HG03520 (cell line): ENCODE data around the gene ZGLP1.
A peak's percentile ranks its signal among the peaks of the same experiment; 100 is the strongest.
"Not testable (repeated sequence)": the region's sequence is repeated elsewhere in the genome, so short reads cannot be mapped to it uniquely, and the experiment has no call there.

Experiments
- ATAC-seq: cut with Tn5 transposase; IDR thresholded peaks from one replicate; pipeline ENCODE4 v1.9.1; 2021; ENCODE audit warnings: mild to moderate bottlenecking, moderate library complexity; ENCODE audit not compliant: unreplicated experiment

Gene ZGLP1

DNA sequence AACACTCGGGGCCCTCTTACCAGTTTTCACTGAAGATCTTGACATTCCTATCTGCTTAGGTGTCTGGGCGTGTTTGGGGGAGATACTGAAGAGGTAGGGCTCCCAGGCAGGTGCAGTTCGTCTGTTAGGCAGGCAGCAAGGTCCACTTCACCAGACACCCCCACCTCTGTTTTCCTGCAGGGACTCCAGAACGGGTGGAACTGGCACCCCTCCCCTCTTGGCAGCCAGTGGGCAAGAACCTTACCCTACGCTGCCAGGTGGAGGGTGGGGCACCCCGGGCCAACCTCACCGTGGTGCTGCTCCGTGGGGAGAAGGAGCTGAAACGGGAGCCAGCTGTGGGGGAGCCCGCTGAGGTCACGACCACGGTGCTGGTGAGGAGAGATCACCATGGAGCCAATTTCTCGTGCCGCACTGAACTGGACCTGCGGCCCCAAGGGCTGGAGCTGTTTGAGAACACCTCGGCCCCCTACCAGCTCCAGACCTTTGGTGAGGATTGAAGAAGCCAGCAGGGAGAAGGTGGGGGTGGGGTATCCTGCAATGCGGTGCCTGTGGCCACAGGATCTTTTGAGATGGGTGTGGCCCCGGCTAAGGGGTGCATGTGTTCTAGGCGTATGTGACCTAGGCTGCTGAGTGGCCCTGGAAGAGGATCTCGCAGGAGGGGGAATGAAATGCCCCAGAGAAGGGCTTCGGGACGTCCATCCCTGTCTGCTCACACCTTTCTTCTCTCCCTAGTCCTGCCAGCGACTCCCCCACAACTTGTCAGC lies 26.1 kb downstream of the ZGLP1 start:
- no peak for ATAC-seq

GRCh38 chr19:10282043-10282442 lies 27.6 kb downstream of the ZGLP1 start:
- ATAC-seq, result not testable (repeated sequence)

DNA sequence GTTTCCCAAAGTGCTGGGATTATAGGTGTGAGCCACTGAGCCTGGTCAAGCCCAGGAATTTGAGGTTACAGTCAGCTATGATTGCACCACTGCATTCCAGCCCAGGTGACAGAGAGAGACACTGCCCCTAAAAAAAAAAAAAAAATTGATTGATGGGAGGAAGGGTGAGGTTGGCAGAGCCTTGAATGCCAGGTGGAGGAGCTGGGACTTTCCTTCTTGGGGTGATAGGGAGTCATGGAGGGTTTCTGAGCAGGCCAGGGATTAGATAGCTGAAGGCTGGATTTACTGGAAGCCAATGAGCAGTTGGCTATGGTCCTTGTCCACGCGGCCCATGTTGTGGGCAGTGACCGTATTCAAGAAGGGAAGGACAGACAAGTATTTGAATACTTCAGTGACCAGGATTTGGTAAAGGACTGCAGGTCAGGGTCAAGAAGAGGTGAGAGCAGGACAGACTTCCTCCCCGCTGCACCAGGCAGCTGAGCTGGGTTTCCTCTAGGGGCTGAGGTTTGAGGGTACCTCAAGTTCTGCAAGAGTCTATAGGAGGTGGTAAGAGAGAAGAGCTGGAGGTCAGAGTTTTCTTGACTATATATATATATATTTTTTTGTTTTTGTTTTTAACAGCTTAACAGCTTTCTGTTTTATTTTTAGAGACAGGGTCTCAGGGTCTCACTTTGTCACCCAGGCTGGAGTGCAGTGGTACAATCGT lies 29.7 kb downstream of the ZGLP1 start:
- no peak for ATAC-seq

DNA sequence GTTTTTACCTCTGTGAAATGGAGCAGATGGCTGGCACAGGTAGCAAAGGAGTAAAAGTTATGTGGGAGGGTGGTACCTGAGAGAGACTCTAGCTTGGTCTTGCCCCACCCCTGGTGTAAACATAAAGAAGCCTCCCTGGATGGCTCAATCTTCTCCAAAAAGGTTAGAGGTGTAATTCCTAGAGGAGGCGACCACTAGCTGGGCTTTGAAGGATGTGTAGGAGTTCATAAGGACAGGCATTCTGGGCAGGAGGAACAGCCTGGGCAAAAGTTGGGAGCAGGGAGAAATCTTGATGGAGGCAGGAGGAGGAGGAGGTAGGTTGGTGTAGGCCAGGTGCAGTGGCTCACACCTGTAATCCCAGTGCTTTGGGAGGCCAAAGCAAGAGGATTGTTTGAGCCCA lies 30.7 kb downstream of the ZGLP1 start:
- ATAC-seq, result no peak

- no peak for ATAC-seq
Measured at GRCh38 chr19:10277795-10278589, 31.6 kb downstream of the ZGLP1 start.

- no peak for ATAC-seq
Measured at GRCh38 chr19:10274589-10274988, 35.0 kb downstream of the ZGLP1 start.

- ATAC-seq, result peak; percentile 2
Measured at GRCh38 chr19:10271543-10272086, 38.0 kb downstream of the ZGLP1 start.

DNA sequence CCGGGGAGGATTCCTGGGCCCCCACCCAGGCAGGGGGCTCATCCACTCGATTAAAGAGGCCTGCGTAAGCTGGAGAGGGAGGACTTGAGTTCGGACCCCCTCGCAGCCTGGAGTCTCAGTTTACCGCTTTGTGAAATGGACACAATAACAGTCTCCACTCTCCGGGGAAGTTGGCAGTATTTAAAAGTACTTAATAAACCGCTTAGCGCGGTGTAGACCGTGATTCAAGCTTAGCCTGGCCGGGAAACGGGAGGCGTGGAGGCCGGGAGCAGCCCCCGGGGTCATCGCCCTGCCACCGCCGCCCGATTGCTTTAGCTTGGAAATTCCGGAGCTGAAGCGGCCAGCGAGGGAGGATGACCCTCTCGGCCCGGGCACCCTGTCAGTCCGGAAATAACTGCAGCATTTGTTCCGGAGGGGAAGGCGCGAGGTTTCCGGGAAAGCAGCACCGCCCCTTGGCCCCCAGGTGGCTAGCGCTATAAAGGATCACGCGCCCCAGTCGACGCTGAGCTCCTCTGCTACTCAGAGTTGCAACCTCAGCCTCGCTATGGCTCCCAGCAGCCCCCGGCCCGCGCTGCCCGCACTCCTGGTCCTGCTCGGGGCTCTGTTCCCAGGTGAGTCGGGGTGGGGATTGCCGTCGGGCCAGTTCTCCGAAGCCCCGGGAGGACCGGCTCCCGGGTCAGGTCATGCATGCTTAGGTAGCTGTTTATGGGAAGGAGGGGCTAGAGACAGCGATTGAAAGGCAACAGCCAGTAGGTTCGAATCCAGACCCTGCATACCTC lies 38.8 kb downstream of the ZGLP1 start, which contains the start of gene ICAM1:
Gene ICAM1, plus strand, starts transcription at position 505 of the 779 bp plus-strand sequence. Its CDS starts 40 bp downstream, at position 545.
- peak; percentile 40 for ATAC-seq

GRCh38 chr19:10270180-10270615 lies 39.4 kb downstream of the ZGLP1 start:
- ATAC-seq, result peak; percentile 15

DNA sequence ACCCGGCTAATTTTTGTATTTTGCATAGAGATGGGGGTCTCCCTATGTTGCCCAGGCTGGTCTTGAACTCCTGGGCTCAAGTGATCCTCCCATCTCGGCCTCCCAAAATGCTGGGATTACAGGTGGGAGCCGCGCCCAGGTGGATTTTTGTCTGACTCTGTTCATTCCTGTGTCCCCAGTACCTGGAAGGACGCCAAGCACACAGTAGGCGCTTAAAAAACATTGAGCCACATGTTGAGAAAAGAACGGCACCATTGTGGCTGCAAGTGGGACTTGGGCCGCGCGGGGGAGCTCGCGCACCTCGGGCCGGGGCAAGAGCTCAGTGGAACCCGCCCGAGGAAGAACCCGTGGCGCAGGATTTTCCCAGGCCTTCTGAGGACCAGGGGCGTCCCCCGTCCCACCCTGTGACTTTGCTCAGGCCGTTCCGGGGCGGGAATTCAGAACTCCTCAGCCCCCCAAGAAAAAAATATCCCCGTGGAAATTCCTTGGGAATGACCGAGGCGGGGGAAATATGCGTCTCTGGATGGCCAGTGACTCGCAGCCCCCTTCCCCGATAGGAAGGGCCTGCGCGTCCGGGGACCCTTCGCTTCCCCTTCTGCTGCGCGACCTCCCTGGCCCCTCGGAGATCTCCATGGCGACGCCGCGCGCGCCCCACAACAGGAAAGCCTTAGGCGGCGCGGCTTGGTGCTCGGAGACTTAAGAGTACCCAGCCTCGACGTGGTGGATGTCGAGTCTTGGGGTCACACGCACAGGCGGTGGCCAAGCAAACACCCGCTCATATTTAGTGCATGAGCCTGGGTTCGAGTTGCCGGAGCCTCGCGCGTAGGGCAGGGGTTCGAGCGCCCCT lies 40.1 kb downstream of the ZGLP1 start:
- ATAC-seq, result no peak

DNA sequence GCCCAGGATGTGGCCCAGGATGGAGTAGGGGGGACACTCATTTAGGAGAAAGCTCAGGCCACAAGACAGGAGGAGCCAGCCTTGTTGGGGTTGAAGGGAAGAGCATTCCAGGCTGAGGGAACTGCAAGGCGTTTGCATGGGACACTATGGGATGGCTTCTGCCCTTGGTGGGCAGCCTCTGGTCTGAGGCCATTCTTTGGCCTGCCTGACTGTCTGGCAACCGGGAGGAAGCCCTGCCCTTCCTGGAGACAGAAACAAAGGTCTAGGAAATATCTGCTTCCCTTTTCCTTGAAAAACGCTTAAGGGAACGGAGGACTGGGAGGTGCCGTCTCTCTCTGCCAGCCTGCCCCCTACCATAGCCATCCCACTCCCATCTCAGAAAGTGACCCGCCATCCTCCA lies 41.5 kb downstream of the ZGLP1 start:
- no peak for ATAC-seq

DNA sequence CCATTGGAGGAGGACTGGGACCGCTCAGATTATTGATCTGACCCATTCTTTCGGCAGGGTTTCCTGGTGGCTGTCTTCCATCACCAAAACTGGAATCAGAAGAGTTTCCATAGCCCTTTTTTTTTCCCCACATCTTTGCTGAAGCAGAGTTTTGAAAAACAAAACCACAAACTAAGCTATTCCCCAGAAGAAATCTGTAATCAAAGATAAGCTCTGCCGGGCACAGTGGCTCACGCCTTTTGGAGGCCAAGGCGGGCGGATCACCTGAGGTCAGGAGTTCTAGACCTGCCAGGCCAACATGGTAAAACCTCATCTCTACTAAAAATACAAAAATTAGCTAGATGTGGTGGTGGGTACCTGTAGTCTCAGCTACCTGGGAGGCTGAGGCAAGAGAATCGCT lies 42.9 kb downstream of the ZGLP1 start:
- no peak for ATAC-seq

DNA sequence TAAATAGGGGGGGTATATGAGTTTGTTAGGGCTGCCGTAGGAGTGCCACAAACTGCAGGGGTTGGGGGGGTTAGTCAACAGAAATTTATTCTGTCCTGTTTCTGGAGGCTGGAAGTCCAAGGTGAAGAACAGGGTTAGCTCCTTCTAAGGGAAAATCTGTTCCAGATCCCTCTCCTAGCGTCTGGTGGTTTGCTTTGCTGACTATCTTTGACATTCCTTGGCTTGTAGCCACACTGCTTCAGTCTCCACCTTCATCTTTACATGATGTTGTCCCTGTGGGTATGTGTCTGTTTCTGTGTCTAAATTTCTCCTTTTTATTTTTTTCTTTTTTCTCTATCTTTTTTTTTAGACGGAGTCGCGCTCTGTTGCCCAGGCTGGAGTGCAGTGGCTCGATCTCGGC lies 46.8 kb downstream of the ZGLP1 start:
- ATAC-seq, result no peak

- ATAC-seq, result no peak
Measured at GRCh38 chr19:10260141-10260584, 49.5 kb downstream of the ZGLP1 start.

DNA sequence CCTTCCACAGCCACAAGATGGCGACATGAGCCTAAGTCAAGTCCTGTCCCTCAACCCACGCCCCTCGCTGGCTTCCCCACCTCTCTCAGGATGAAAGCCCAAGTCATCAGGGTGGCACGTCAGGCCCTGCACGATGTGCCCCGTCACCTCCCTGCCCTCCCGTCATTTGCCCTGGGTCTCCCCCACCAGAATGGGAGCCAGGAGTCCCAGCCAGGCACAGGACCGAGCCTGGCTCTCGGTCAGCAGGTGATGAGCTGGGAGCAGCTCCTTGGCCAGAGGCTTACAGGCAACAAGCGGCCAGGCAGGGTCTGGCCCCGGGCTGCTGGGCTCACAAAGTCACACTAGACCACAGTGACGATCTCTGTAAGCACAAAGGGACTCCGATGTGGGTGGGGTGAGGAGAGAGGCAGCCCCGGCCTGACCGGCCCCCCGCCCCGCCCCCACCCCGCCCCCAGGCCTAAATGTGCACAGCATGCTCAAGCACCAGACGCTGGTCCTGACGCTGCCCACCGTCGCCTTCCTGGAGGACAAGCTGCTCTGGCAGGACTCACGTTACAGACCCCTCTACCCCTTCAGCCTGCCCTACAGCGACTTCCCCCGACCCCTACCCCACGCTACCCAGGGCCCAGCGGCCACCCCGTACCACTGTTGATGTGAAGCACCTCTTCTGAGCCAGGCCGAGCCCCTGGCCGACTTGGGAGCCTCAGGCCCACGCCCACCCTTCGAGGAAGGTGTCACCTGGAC lies 50.3 kb downstream of the ZGLP1 start:
- no peak for ATAC-seq

- no peak for ATAC-seq
Measured at GRCh38 chr19:10258080-10258710, 51.4 kb downstream of the ZGLP1 start.

GRCh38 chr19:10256970-10257615 lies 52.5 kb downstream of the ZGLP1 start:
- ATAC-seq, result no peak

DNA sequence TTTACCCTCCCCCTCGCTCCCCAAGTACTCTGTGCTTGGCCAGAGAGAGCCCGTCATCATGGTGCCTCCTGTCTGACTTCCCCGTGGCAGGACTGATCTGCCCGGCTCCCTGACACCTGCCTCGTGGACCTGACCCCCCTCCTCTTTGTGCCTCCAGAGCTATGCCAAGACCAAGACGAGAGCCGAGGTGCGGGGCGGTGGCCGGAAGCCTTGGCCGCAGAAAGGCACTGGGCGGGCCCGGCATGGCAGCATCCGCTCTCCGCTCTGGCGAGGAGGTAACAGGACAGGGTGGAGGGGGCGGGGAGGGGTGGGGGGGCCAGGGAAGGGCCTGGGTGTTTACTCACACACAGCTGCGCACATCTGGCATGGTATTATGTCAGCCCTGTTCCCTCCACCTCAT lies 53.1 kb downstream of the ZGLP1 start:
- ATAC-seq, result no peak
